Dermis blood vessel endothelial cell (primary cell): ENCODE results near the gene FNIP1. TPM values are rescaled to one million over a fixed set of nuclear protein-coding genes. Genes with fewer than 3 reads are reported as not detected.
A peak's percentile ranks its signal among the peaks of the same experiment; 100 is the strongest.
"Not testable (repeated sequence)": the region's sequence is repeated elsewhere in the genome, so short reads cannot be mapped to it uniquely, and the experiment has no call there.

Source experiments
- DNase-seq: peaks from one replicate; pipeline ENCODE4 v3.0.0; 2010
- total RNA-seq: library from RNA; depleted of rRNA; stranded (reverse); fragments of >200 nt; gene quantifications from 2 replicates; pipeline ENCODE4 v1.2.3, GENCODE V29; 2014

FNIP1 gene
- total RNA-seq, 1 donor from 2014 or later = 37.3 TPM

GRCh38 chr5:131749723-131750470, 46.9 kb downstream of the FNIP1 start:
- DNase-seq = no peak

GRCh38 chr5:131749138-131749537, 47.7 kb downstream of the FNIP1 start:
- peak; percentile 16 for DNase-seq

GRCh38 chr5:131747180-131748105, 49.4 kb downstream of the FNIP1 start:
- DNase-seq = no peak

- DNase-seq = no peak
These were observed 50.4 kb downstream of the FNIP1 start for GRCh38 chr5:131746423-131746822.

GRCh38 chr5:131745703-131746102, 51.1 kb downstream of the FNIP1 start:
- no peak for DNase-seq

- no peak for DNase-seq
These were observed 51.7 kb downstream of the FNIP1 start for GRCh38 chr5:131745155-131745554.

GRCh38 chr5:131740477-131740876, 56.3 kb downstream of the FNIP1 start:
- no peak for DNase-seq

- DNase-seq = no peak
These were observed 61.4 kb downstream of the FNIP1 start for GRCh38 chr5:131735393-131735792.

- DNase-seq = not testable (repeated sequence)
These were observed 61.9 kb downstream of the FNIP1 start for GRCh38 chr5:131734939-131735338.

GRCh38 chr5:131729292-131729691, 67.5 kb downstream of the FNIP1 start:
- not testable (repeated sequence) for DNase-seq

GRCh38 chr5:131724089-131724488, 72.7 kb downstream of the FNIP1 start:
- DNase-seq = not testable (repeated sequence)

- DNase-seq = peak; percentile 72
These were observed 76.1 kb downstream of the FNIP1 start for GRCh38 chr5:131720714-131721113.

- DNase-seq = no peak
These were observed 77.3 kb downstream of the FNIP1 start for GRCh38 chr5:131719564-131719963.

GRCh38 chr5:131718487-131719014, 78.3 kb downstream of the FNIP1 start:
- no peak for DNase-seq

- not testable (repeated sequence) for DNase-seq
These were observed 79.7 kb downstream of the FNIP1 start for GRCh38 chr5:131717164-131717563.

GRCh38 chr5:131716650-131717049, 80.2 kb downstream of the FNIP1 start:
- no peak for DNase-seq

- no peak for DNase-seq
These were observed 86.4 kb downstream of the FNIP1 start for GRCh38 chr5:131710391-131710790.

- DNase-seq = no peak
These were observed 87.8 kb downstream of the FNIP1 start for GRCh38 chr5:131709043-131709442.

- DNase-seq = no peak
These were observed 90.5 kb downstream of the FNIP1 start for GRCh38 chr5:131706281-131706680.

- DNase-seq = no peak
These were observed 101.9 kb downstream of the FNIP1 start for GRCh38 chr5:131694926-131695325.

- no peak for DNase-seq
These were observed 102.9 kb downstream of the FNIP1 start for GRCh38 chr5:131693894-131694293.

- no peak for DNase-seq
These were observed 111.2 kb downstream of the FNIP1 start for GRCh38 chr5:131685516-131686171.

- no peak for DNase-seq
These were observed 112.2 kb downstream of the FNIP1 start for GRCh38 chr5:131684595-131684994.
